HEK293 (cell line): Measurements from ENCODE around the gene URM1.
A peak's percentile ranks its signal among the peaks of the same experiment; 100 is the strongest.

Source experiments
- BCL11B ChIP-seq: fragments of 450-650 bp; formaldehyde crosslinking; IDR thresholded peaks from 2 replicates; pipeline ENCODE4 v1.5.1; 2016; ENCODE audit warnings: low read depth, missing biosample characterization, missing genetic modification characterization
- EGR2 ChIP-seq: fragments of 450-650 bp; formaldehyde crosslinking; IDR thresholded peaks from 2 replicates; pipeline ENCODE4 v1.5.1; 2016; ENCODE audit warnings: low read depth, missing biosample characterization, missing genetic modification characterization
- FEZF1 ChIP-seq: fragments of 450-650 bp; formaldehyde crosslinking; IDR thresholded peaks from 2 replicates; pipeline ENCODE4 v1.5.1; 2016; ENCODE audit warnings: missing biosample characterization, missing genetic modification characterization
- GFI1B ChIP-seq: fragments of 450-650 bp; formaldehyde crosslinking; IDR thresholded peaks from 2 replicates; pipeline ENCODE4 v1.5.1; 2016; ENCODE audit warnings: missing biosample characterization, missing genetic modification characterization
- GLI4 ChIP-seq: fragments of 450-650 bp; formaldehyde crosslinking; IDR thresholded peaks from 2 replicates; pipeline ENCODE4 v1.5.1; 2016; ENCODE audit warnings: missing biosample characterization, missing genetic modification characterization
- GLIS2 ChIP-seq: fragments of 450-650 bp; formaldehyde crosslinking; IDR thresholded peaks from 2 replicates; pipeline ENCODE4 v1.5.1; 2016; ENCODE audit warnings: missing biosample characterization, missing genetic modification characterization
- HIC1 ChIP-seq: fragments of 450-650 bp; formaldehyde crosslinking; IDR thresholded peaks from 2 replicates; pipeline ENCODE4 v1.5.1; 2016; ENCODE audit warnings: missing biosample characterization, missing genetic modification characterization
- OVOL3 ChIP-seq: fragments of 450-650 bp; formaldehyde crosslinking; IDR thresholded peaks from 2 replicates; pipeline ENCODE4 v1.5.1; 2016; ENCODE audit warnings: missing biosample characterization, missing genetic modification characterization
- SCRT2 ChIP-seq: fragments of 450-650 bp; formaldehyde crosslinking; IDR thresholded peaks from 2 replicates; pipeline ENCODE4 v1.5.1; 2016; ENCODE audit warnings: missing biosample characterization, missing genetic modification characterization
- TCF7L2 ChIP-seq: IDR thresholded peaks from 2 replicates; pipeline ENCODE4 v1.6.1; 2011; ENCODE audit warnings: low read depth, mild to moderate bottlenecking, inconsistent platforms, low read length, moderate library complexity, borderline replicate concordance
- YY2 ChIP-seq: fragments of 450-650 bp; formaldehyde crosslinking; IDR thresholded peaks from 2 replicates; pipeline ENCODE4 v1.5.1; 2016; ENCODE audit warnings: missing biosample characterization, missing genetic modification characterization
- ZBTB21 ChIP-seq: fragments of 450-650 bp; formaldehyde crosslinking; IDR thresholded peaks from 2 replicates; pipeline ENCODE4 v1.5.1; 2017; ENCODE audit warnings: missing biosample characterization, missing genetic modification characterization
- ZBTB26 ChIP-seq: fragments of 450-650 bp; formaldehyde crosslinking; optimal IDR thresholded peaks from 2 replicates; pipeline ENCODE3; 2016; ENCODE audit warnings: missing biosample characterization, mild to moderate bottlenecking, missing genetic modification characterization
- ZEB2 ChIP-seq: fragments of 450-650 bp; formaldehyde crosslinking; IDR thresholded peaks from 2 replicates; pipeline ENCODE4 v1.5.1; 2016; ENCODE audit warnings: missing biosample characterization, missing genetic modification characterization
- ZFP69B ChIP-seq: fragments of 450-650 bp; formaldehyde crosslinking; IDR thresholded peaks from 2 replicates; pipeline ENCODE4 v1.5.1; 2016; ENCODE audit warnings: missing biosample characterization, missing genetic modification characterization
- ZIC2 ChIP-seq: fragments of 450-650 bp; formaldehyde crosslinking; IDR thresholded peaks from 2 replicates; pipeline ENCODE4 v1.5.1; 2016; ENCODE audit warnings: missing biosample characterization, missing genetic modification characterization
- ZNF10 ChIP-seq: fragments of 450-650 bp; formaldehyde crosslinking; IDR thresholded peaks from 2 replicates; pipeline ENCODE4 v1.5.1; 2017; ENCODE audit warnings: missing biosample characterization, missing genetic modification characterization
- ZNF132 ChIP-seq: fragments of 450-650 bp; formaldehyde crosslinking; IDR thresholded peaks from 2 replicates; pipeline ENCODE4 v1.5.1; 2017; ENCODE audit warnings: missing biosample characterization, missing genetic modification characterization, borderline replicate concordance
- ZNF138 ChIP-seq: fragments of 450-650 bp; formaldehyde crosslinking; IDR thresholded peaks from 2 replicates; pipeline ENCODE4 v1.5.1; 2016; ENCODE audit warnings: missing biosample characterization, missing genetic modification characterization, borderline replicate concordance
- ZNF169 ChIP-seq: fragments of 450-650 bp; formaldehyde crosslinking; IDR thresholded peaks from 2 replicates; pipeline ENCODE4 v1.5.1; 2016; ENCODE audit warnings: missing biosample characterization, missing genetic modification characterization
- ZNF175 ChIP-seq: fragments of 450-650 bp; formaldehyde crosslinking; IDR thresholded peaks from 2 replicates; pipeline ENCODE4 v1.5.1; 2016; ENCODE audit warnings: missing biosample characterization, missing genetic modification characterization
- ZNF184 ChIP-seq: fragments of 450-650 bp; IDR thresholded peaks from 2 replicates; pipeline ENCODE4 v1.5.1; 2018; ENCODE audit warnings: missing biosample characterization, mild to moderate bottlenecking, missing genetic modification characterization
- ZNF239 ChIP-seq: fragments of 450-650 bp; formaldehyde crosslinking; IDR thresholded peaks from 2 replicates; pipeline ENCODE4 v1.5.1; 2016; ENCODE audit warnings: missing biosample characterization, missing genetic modification characterization
- ZNF274 ChIP-seq, 2 experiments: fragments of 200-500 bp in 1 of 2; fragments of 450-650 bp in 1 of 2; sonication (Bioruptor generic) in 1 of 2; formaldehyde crosslinking in 1 of 2; IDR thresholded peaks; 2 replicates each; pipeline versions ENCODE4 v1.5.1 to v1.6.1; 2014 to 2016; ENCODE audit warnings: borderline replicate concordance in 1 of 2, inconsistent platforms in 1 of 2, low read length in 1 of 2, missing biosample characterization in 1 of 2, missing genetic modification characterization in 1 of 2
- ZNF302 ChIP-seq: fragments of 450-650 bp; formaldehyde crosslinking; IDR thresholded peaks from 2 replicates; pipeline ENCODE4 v1.5.1; 2016; ENCODE audit warnings: missing biosample characterization, missing genetic modification characterization, low read depth
- ZNF394 ChIP-seq: fragments of 450-650 bp; formaldehyde crosslinking; IDR thresholded peaks from 2 replicates; pipeline ENCODE4 v1.5.1; 2016; ENCODE audit warnings: missing biosample characterization, missing genetic modification characterization, mild to moderate bottlenecking, moderate library complexity, borderline replicate concordance
- ZNF426 ChIP-seq: fragments of 450-650 bp; formaldehyde crosslinking; IDR thresholded peaks from 2 replicates; pipeline ENCODE4 v1.5.1; 2017; ENCODE audit warnings: missing biosample characterization, missing genetic modification characterization, mild to moderate bottlenecking, inconsistent platforms, moderate library complexity
- ZNF558 ChIP-seq: fragments of 450-650 bp; formaldehyde crosslinking; IDR thresholded peaks from 2 replicates; pipeline ENCODE4 v1.5.1; 2016; ENCODE audit warnings: missing biosample characterization, missing genetic modification characterization
- ZNF560 ChIP-seq: fragments of 450-650 bp; formaldehyde crosslinking; IDR thresholded peaks from 2 replicates; pipeline ENCODE4 v1.5.1; 2017; ENCODE audit warnings: missing biosample characterization, missing genetic modification characterization, borderline replicate concordance
- ZNF623 ChIP-seq: fragments of 450-650 bp; formaldehyde crosslinking; IDR thresholded peaks from 2 replicates; pipeline ENCODE4 v1.5.1; 2016; ENCODE audit warnings: missing biosample characterization, missing genetic modification characterization
- ZNF639 ChIP-seq: fragments of 450-650 bp; formaldehyde crosslinking; IDR thresholded peaks from 2 replicates; pipeline ENCODE4 v1.5.1; 2016; ENCODE audit warnings: missing biosample characterization, missing genetic modification characterization
- ZNF654 ChIP-seq: fragments of 450-650 bp; formaldehyde crosslinking; IDR thresholded peaks from 2 replicates; pipeline ENCODE4 v1.5.1; 2016; ENCODE audit warnings: low read depth, missing biosample characterization, missing genetic modification characterization
- ZNF670 ChIP-seq: fragments of 450-650 bp; formaldehyde crosslinking; IDR thresholded peaks from 2 replicates; pipeline ENCODE4 v1.5.1; 2016; ENCODE audit warnings: missing biosample characterization, missing genetic modification characterization, low read depth
- ZNF747 ChIP-seq: fragments of 450-650 bp; formaldehyde crosslinking; IDR thresholded peaks from 2 replicates; pipeline ENCODE4 v1.5.1; 2016; ENCODE audit warnings: missing biosample characterization, missing genetic modification characterization
- ZNF76 ChIP-seq: fragments of 450-650 bp; formaldehyde crosslinking; IDR thresholded peaks from 2 replicates; pipeline ENCODE4; 2016; ENCODE audit warnings: low read depth, missing biosample characterization, missing genetic modification characterization, borderline replicate concordance
- ZNF792 ChIP-seq: fragments of 450-650 bp; formaldehyde crosslinking; IDR thresholded peaks from 2 replicates; pipeline ENCODE4 v1.5.1; 2016; ENCODE audit warnings: missing biosample characterization, missing genetic modification characterization
- ZSCAN30 ChIP-seq: fragments of 450-650 bp; IDR thresholded peaks from 2 replicates; pipeline ENCODE4 v1.5.1; 2018; ENCODE audit warnings: missing biosample characterization, mild to moderate bottlenecking, missing genetic modification characterization, moderate library complexity

Gene URM1

GRCh38 chr9:128420060-128420650 is 49.0 kb downstream of the URM1 start (continued):
- TF ChIP-seq ZEB2 (tag by site-specific recombination) (peak; percentile 61; the same call in 1 of the 2 replicates), ZFP69B (tag by site-specific recombination) (0 out of 2 replicates have a peak, but pooled peaks have one; percentile 65), ZNF426 (tag by site-specific recombination) (no peak), OVOL3 (tag by site-specific recombination) (no peak), ZNF670 (tag by site-specific recombination) (no peak), ZBTB26 (tag by site-specific recombination) (peak; percentile 49), ZNF792 (no peak), ZNF654 (tag by site-specific recombination) (no peak), EGR2 (peak; percentile 81), FEZF1 (tag by site-specific recombination) (no peak), ZNF175 (tag by site-specific recombination) (no peak), ZNF76 (no peak; the same call in 1 of the 2 replicates), ZNF623 (tag by site-specific recombination) (no peak), SCRT2 (no peak), ZNF558 (tag by site-specific recombination) (no peak), ZSCAN30 (tag by site-specific recombination) (0 out of 2 replicates have a peak, but pooled peaks have one; percentile 39), ZNF747 (tag by site-specific recombination) (no peak), ZNF560 (no peak), HIC1 (tag by site-specific recombination) (no peak), ZNF132 (tag by site-specific recombination) (no peak), GLIS2 (tag by site-specific recombination) (peak; percentile 97), ZNF10 (tag by site-specific recombination) (no peak), ZNF302 (tag by site-specific recombination) (no peak), ZNF394 (tag by site-specific recombination) (no peak; the same call in 1 of the 2 replicates), ZNF639 (tag by site-specific recombination) (0 out of 2 replicates have a peak, but pooled peaks have one; percentile 17), GFI1B (tag by site-specific recombination) (no peak), ZBTB21 (tag by site-specific recombination) (no peak), ZIC2 (tag by site-specific recombination) (peak; percentile 56; the same call in 1 of the 2 replicates), ZNF169 (tag by site-specific recombination) (no peak), ZNF138 (tag by site-specific recombination) (no peak), ZNF239 (no peak), TCF7L2 (no peak), GLI4 (tag by site-specific recombination) (no peak), ZNF184 (tag by site-specific recombination) (no peak), YY2 (tag by site-specific recombination) (no peak), BCL11B (tag by site-specific recombination) (peak; percentile 6; the same call in 1 of the 2 replicates), ZNF274 (IDR thresholded peaks at IDR 0.05; ENCODE audit: low read length) (no peak), ZNF274 (tag by site-specific recombination; IDR thresholded peaks at IDR 0.05; ENCODE audit: borderline replicate concordance) (no peak)
